PC-9 (cell line): ENCODE data around the gene CLPTM1. TPM values are rescaled to one million over a fixed set of nuclear protein-coding genes. Genes with fewer than 3 reads are reported as not detected.

Experiments used
- BruUV-seq: library from RNA; stranded (reverse); fragments of 400-500 nt; replicated peaks from 2 replicates; lab custom pipeline; 2021; lab: Mats Ljungman, UMichigan
- CTCF ChIA-PET: fragments of 300-600 bp; sonication (Branson Sonifier 250); formaldehyde crosslinking; loops from one replicate; lab custom pipeline; 2022; ENCODE audit warnings: antibody characterized with exemption; lab: Charles Lee
- POLR2A ChIA-PET: fragments of 300-600 bp; sonication (Branson Sonifier 250); formaldehyde crosslinking; loops from one replicate; lab custom pipeline; 2022; ENCODE audit warnings: antibody characterized with exemption; ENCODE audit not compliant: unreplicated experiment; lab: Charles Lee
- DNase-seq, 2 experiments: peaks; one replicate each; pipeline versions ENCODE4 v3.0.0 to v3.0.0-alpha.2; 2015 to 2022; ENCODE audit warnings: mixed read lengths in 1 of 2
- H2AFZ ChIP-seq: fragments of 200-600 bp; sonication (generic); 2 replicates; pipeline ENCODE4 v1.8.1; 2017; ENCODE audit warnings: antibody characterized with exemption
- H3F3A ChIP-seq: fragments of 200-600 bp; sonication (generic); 2 replicates; pipeline ENCODE4 v1.8.1; 2017; ENCODE audit warnings: antibody characterized with exemption, mild to moderate bottlenecking, low read depth; ENCODE audit not compliant: insufficient read depth
- H3K27ac ChIP-seq: fragments of 200-600 bp; sonication (generic); 2 replicates; pipeline ENCODE4 v1.6.1; 2016; ENCODE audit warnings: mixed run types
- H3K27me3 ChIP-seq: fragments of 200-600 bp; sonication (generic); 2 replicates; pipeline ENCODE4 v1.6.1; 2016; ENCODE audit warnings: low read depth, mixed run types; ENCODE audit not compliant: insufficient read depth
- H3K36me3 ChIP-seq: fragments of 200-600 bp; sonication (generic); 2 replicates; pipeline ENCODE4 v1.6.1; 2016; ENCODE audit warnings: low read depth, mixed run types
- H3K4me1 ChIP-seq: fragments of 200-600 bp; sonication (generic); replicated peaks from 2 replicates; pipeline ENCODE4 v1.6.1; 2016; ENCODE audit warnings: mixed run types; ENCODE audit not compliant: insufficient read depth
- H3K4me2 ChIP-seq: fragments of 200-600 bp; sonication (generic); 2 replicates; pipeline ENCODE4 v1.6.1; 2017; ENCODE audit warnings: mixed run types
- H3K4me3 ChIP-seq: fragments of 200-600 bp; sonication (generic); 2 replicates; pipeline ENCODE4 v1.6.1; 2016; ENCODE audit warnings: mixed run types
- H3K79me2 ChIP-seq: fragments of 200-600 bp; sonication (generic); 2 replicates; pipeline ENCODE4 v1.6.1; 2017; ENCODE audit warnings: low read depth, mixed run types
- H3K9me2 ChIP-seq: fragments of 200-600 bp; sonication (generic); 2 replicates; pipeline ENCODE4 v1.8.1; 2017; ENCODE audit warnings: mild to moderate bottlenecking; ENCODE audit not compliant: insufficient read depth
- H3K9me3 ChIP-seq: fragments of 200-600 bp; sonication (generic); 2 replicates; pipeline ENCODE4 v1.8.1; 2016; ENCODE audit warnings: low read depth; ENCODE audit not compliant: insufficient read depth
- H4K20me1 ChIP-seq: fragments of 200-600 bp; sonication (generic); 2 replicates; pipeline ENCODE4 v1.8.1; 2017; ENCODE audit not compliant: insufficient read depth
- EZH2 ChIP-seq: fragments of 200-600 bp; sonication (generic); IDR thresholded peaks from 2 replicates; pipeline ENCODE4 v1.8.0; 2017; ENCODE audit warnings: antibody characterized with exemption, low read depth
- intact Hi-C: fragments of 100-400 bp; cut with micrococcal nuclease; formaldehyde crosslinking; loops from one replicate; pipeline ENCODE4 v1.10.0; 2022; ENCODE audit not compliant: unreplicated experiment
- total RNA-seq: library from RNA; stranded (reverse); gene quantifications from 2 replicates; pipeline ENCODE4 v1.2.3, GENCODE V29; 2021
- TF ChIP-seq, protein P1 (sequence below): fragments of 200-600 bp; sonication (generic); conservative IDR thresholded peaks from 2 replicates; pipeline ENCODE4 v1.6.1; 2017; ENCODE audit warnings: mixed run types, antibody characterized with exemption, mild to moderate bottlenecking, moderate library complexity

CLPTM1 gene
- total RNA-seq, 1 experiment from 2014 or later, result 98.2 TPM

GRCh38 chr19:44986389-44986788, 31.2 kb downstream of the CLPTM1 start:
- H3K36me3 ChIP-seq, result peaks cover 24% of the 10 kb centered on the region; the same call in 1 of the 2 replicates
- H3K27me3 ChIP-seq, result no peaks in the 10 kb centered on the region
- no peaks in the 10 kb centered on the region for H3K9me2 ChIP-seq
- H3K9me3 ChIP-seq, result no peaks in the 10 kb centered on the region
- no peaks in the 10 kb centered on the region for H3K79me2 ChIP-seq
- ChIA-PET CTCF (no interaction called here), POLR2A (interaction anchor here (0.6 kb wide), 1 partner anchor 428 kb away, joined by 4 read pairs; no protein-coding TSS in a partner anchor)
- no peak overlapping the region for H3K27ac ChIP-seq
- no peak for DNase-seq
- TF ChIP-seq, protein P1, sequence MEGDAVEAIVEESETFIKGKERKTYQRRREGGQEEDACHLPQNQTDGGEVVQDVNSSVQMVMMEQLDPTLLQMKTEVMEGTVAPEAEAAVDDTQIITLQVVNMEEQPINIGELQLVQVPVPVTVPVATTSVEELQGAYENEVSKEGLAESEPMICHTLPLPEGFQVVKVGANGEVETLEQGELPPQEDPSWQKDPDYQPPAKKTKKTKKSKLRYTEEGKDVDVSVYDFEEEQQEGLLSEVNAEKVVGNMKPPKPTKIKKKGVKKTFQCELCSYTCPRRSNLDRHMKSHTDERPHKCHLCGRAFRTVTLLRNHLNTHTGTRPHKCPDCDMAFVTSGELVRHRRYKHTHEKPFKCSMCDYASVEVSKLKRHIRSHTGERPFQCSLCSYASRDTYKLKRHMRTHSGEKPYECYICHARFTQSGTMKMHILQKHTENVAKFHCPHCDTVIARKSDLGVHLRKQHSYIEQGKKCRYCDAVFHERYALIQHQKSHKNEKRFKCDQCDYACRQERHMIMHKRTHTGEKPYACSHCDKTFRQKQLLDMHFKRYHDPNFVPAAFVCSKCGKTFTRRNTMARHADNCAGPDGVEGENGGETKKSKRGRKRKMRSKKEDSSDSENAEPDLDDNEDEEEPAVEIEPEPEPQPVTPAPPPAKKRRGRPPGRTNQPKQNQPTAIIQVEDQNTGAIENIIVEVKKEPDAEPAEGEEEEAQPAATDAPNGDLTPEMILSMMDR, result no peak
- no peak for TF ChIP-seq EZH2
- intact Hi-C loops, result no loop called here
- H3K4me1 ChIP-seq, result no peaks in the 10 kb centered on the region
- H3F3A ChIP-seq, result peaks cover 6% of the 10 kb centered on the region; the same call in 1 of the 2 replicates
- H4K20me1 ChIP-seq, result peaks cover 7% of the 10 kb centered on the region
- BruUV-seq, result no TSS peak
- H3K4me3 ChIP-seq, result no peak overlapping the region
- no peak overlapping the region for H2AFZ ChIP-seq
- no peak overlapping the region for H3K4me2 ChIP-seq

GRCh38 chr19:44987148-44987675, 32.0 kb downstream of the CLPTM1 start:
- Histone ChIP-seq H3K4me1 (no peaks in the 10 kb centered on the region), H3K9me3 (no peaks in the 10 kb centered on the region), H3K4me2 (no peak overlapping the region), H3K27ac (no peak overlapping the region), H3K9me2 (no peaks in the 10 kb centered on the region), H3K4me3 (no peak overlapping the region), H3K79me2 (no peaks in the 10 kb centered on the region), H3K36me3 (peaks cover 24% of the 10 kb centered on the region; the same call in 1 of the 2 replicates), H3K27me3 (no peaks in the 10 kb centered on the region), H4K20me1 (peaks cover 4% of the 10 kb centered on the region), H2AFZ (no peak overlapping the region), H3F3A (peaks cover 6% of the 10 kb centered on the region; the same call in 1 of the 2 replicates)
- no TSS peak for BruUV-seq
- intact Hi-C loops, result no loop called here
- ChIA-PET POLR2A (interaction anchor here (0.6 kb wide), 1 partner anchor 427 kb away, joined by 4 read pairs; no protein-coding TSS in a partner anchor), CTCF (no interaction called here)
- TF ChIP-seq, protein P1, result no peak
- no peak for TF ChIP-seq EZH2
- DNase-seq, result no peak

DNA sequence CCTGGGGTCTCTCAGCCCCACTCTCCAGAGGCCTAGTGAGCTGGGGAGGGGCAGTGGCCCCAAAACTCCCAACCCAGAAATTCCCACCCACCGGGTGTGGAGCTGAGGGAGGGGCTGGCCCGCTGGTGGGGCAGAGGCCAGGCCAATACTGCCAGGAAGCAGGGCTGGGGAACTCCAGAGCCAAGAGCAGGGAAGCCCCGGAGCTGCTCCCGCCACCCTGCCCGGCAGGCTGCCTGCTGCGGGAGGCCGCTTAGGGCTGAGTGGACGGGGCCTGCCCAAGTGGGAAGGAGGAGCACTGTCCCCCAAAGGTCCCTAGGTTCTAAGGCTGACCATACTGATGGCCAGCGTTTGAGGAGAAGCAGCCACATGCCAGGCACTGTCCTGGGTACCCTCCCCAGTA, 33.1 kb downstream of the CLPTM1 start:
- peaks cover 6% of the 10 kb centered on the region; the same call in 1 of the 2 replicates for H3F3A ChIP-seq
- H3K79me2 ChIP-seq, result no peaks in the 10 kb centered on the region
- CTCF ChIA-PET, result interaction anchor here (0.5 to 0.6 kb wide), 2 partner anchors 95 to 164 kb away, joined by 3 to 5 read pairs; no protein-coding TSS in a partner anchor
- no peaks in the 10 kb centered on the region for H3K4me1 ChIP-seq
- H3K4me2 ChIP-seq, result no peak overlapping the region
- no peaks in the 10 kb centered on the region for H3K9me3 ChIP-seq
- DNase-seq, result no peak
- no peak overlapping the region for H3K4me3 ChIP-seq
- no peak overlapping the region for H2AFZ ChIP-seq
- POLR2A ChIA-PET, result no interaction called here
- peaks cover 16% of the 10 kb centered on the region; the same call in 1 of the 2 replicates for H3K36me3 ChIP-seq
- no peak overlapping the region for H3K27ac ChIP-seq
- H3K27me3 ChIP-seq, result no peaks in the 10 kb centered on the region
- BruUV-seq, result no TSS peak
- H4K20me1 ChIP-seq, result peaks cover 4% of the 10 kb centered on the region
- TF ChIP-seq, protein P1, result no peak
- no peak for TF ChIP-seq EZH2
- no peaks in the 10 kb centered on the region for H3K9me2 ChIP-seq
- intact Hi-C loops, result loop anchor here (2.0 kb wide), 1 partner anchor 71 kb away; no protein-coding TSS in a partner anchor
